OCI-LY1 (cell line): ENCODE results near the gene ITSN1.

ENCODE experiments used
- H2AFZ ChIP-seq: fragments of 200-600 bp; sonication (generic), shearing (Covaris generic); 2 replicates; pipeline ENCODE4 v1.6.0; 2014; ENCODE audit warnings: antibody characterized with exemption, mild to moderate bottlenecking, low read length
- H3F3A ChIP-seq: fragments of 200-600 bp; sonication (generic), shearing (Covaris generic); 2 replicates; pipeline ENCODE4 v1.6.0; 2014; ENCODE audit warnings: mild to moderate bottlenecking, antibody characterized with exemption, low read length, moderate library complexity; ENCODE audit not compliant: insufficient read depth
- H3K27ac ChIP-seq: fragments of 200-600 bp; sonication (generic); 2 replicates; pipeline ENCODE4 v1.5.1; 2014; ENCODE audit warnings: low read length, mixed run types, mild to moderate bottlenecking, low read depth; ENCODE audit not compliant: poor library complexity, severe bottlenecking
- H3K27me3 ChIP-seq: fragments of 200-600 bp; sonication (generic); 2 replicates; pipeline ENCODE4 v1.6.0; 2014; ENCODE audit warnings: antibody characterized with exemption, mild to moderate bottlenecking, low read length, moderate library complexity; ENCODE audit not compliant: insufficient read depth
- H3K36me3 ChIP-seq: fragments of 200-600 bp; sonication (generic); 2 replicates; pipeline ENCODE4 v1.6.1; 2014; ENCODE audit warnings: mild to moderate bottlenecking, antibody characterized with exemption, low read length, moderate library complexity, mixed read lengths; ENCODE audit not compliant: insufficient read depth
- H3K4me1 ChIP-seq: fragments of 200-600 bp; sonication (generic); 2 replicates; pipeline ENCODE4 v1.5.1; 2014; ENCODE audit warnings: mild to moderate bottlenecking, low read length, moderate library complexity; ENCODE audit not compliant: insufficient read depth, severe bottlenecking
- H3K4me2 ChIP-seq: fragments of 200-600 bp; sonication (generic), shearing (Covaris generic); 2 replicates; pipeline ENCODE4 v1.6.1; 2014; ENCODE audit warnings: low read length
- H3K4me3 ChIP-seq: fragments of 200-600 bp; sonication (generic); 2 replicates; pipeline ENCODE4 v1.5.1; 2014; ENCODE audit warnings: low read length, low read depth, mild to moderate bottlenecking, mixed read lengths; ENCODE audit not compliant: poor library complexity, severe bottlenecking
- H3K79me2 ChIP-seq: fragments of 200-600 bp; shearing (Covaris generic); 2 replicates; pipeline ENCODE4 v1.6.1; 2016; ENCODE audit warnings: mixed run types, low read length, mixed read lengths; ENCODE audit not compliant: insufficient read depth
- H3K9ac ChIP-seq: fragments of 200-600 bp; sonication (generic), shearing (Covaris generic); 2 replicates; pipeline ENCODE4 v1.6.1; 2014; ENCODE audit warnings: mild to moderate bottlenecking, low read length, mixed read lengths
- H3K9me2 ChIP-seq: fragments of 200-600 bp; sonication (generic), shearing (Covaris generic); 2 replicates; pipeline ENCODE4 v1.6.1; 2014; ENCODE audit warnings: low read depth, mild to moderate bottlenecking, low read length, mixed read lengths
- H3K9me3 ChIP-seq: fragments of 200-600 bp; shearing (Covaris generic); 2 replicates; pipeline ENCODE4 v1.6.1; 2014; ENCODE audit warnings: low read length, mixed read lengths
- H4K20me1 ChIP-seq: fragments of 200-600 bp; sonication (generic), shearing (Covaris generic); 2 replicates; pipeline ENCODE4 v1.6.0; 2016; ENCODE audit warnings: mild to moderate bottlenecking, low read length; ENCODE audit not compliant: insufficient read depth
- EZH2 ChIP-seq: fragments of 200-600 bp; sonication (generic), shearing (Covaris generic); IDR thresholded peaks from 2 replicates; pipeline ENCODE4 v1.8.0; 2017; ENCODE audit warnings: borderline replicate concordance, mixed run types, mild to moderate bottlenecking, antibody characterized with exemption, low read length, moderate library complexity, mixed read lengths
- TF ChIP-seq, protein P1 (sequence below): fragments of 200-600 bp; sonication (generic), shearing (Covaris generic); IDR thresholded peaks from 2 replicates; pipeline ENCODE4 v1.5.1; 2017; ENCODE audit warnings: mild to moderate bottlenecking, antibody characterized with exemption, low read length, moderate library complexity, mixed read lengths

ITSN1 gene

DNA sequence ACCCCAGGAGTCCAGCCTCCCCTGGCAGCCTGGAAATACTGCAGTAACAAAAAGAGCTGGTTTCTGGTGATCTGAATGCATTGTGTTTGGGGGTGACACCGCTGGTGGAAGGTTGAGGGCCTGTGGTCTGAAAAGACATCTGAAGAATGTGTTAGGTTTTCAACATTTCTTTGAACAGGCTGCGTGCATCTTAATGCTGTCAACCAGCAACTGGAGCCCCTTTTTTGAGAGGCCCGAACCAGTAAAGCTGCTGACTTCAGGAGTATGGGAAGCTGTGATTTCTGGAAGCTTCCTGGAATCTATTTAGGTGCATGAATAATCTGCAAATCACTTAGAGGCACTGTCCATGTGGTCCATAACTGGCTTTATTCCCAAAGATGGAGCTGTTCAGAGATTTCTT, 256.3 kb downstream of the ITSN1 start:
- peaks cover 3% of the 10 kb centered on the region for H3K4me1 ChIP-seq
- no peaks in the 10 kb centered on the region for H4K20me1 ChIP-seq
- no peaks in the 10 kb centered on the region for H3F3A ChIP-seq
- no peaks in the 10 kb centered on the region for H3K9me2 ChIP-seq
- no peaks in the 10 kb centered on the region for H3K27me3 ChIP-seq
- no peaks in the 10 kb centered on the region for H3K9me3 ChIP-seq
- no peak for TF ChIP-seq EZH2
- TF ChIP-seq, protein P1, sequence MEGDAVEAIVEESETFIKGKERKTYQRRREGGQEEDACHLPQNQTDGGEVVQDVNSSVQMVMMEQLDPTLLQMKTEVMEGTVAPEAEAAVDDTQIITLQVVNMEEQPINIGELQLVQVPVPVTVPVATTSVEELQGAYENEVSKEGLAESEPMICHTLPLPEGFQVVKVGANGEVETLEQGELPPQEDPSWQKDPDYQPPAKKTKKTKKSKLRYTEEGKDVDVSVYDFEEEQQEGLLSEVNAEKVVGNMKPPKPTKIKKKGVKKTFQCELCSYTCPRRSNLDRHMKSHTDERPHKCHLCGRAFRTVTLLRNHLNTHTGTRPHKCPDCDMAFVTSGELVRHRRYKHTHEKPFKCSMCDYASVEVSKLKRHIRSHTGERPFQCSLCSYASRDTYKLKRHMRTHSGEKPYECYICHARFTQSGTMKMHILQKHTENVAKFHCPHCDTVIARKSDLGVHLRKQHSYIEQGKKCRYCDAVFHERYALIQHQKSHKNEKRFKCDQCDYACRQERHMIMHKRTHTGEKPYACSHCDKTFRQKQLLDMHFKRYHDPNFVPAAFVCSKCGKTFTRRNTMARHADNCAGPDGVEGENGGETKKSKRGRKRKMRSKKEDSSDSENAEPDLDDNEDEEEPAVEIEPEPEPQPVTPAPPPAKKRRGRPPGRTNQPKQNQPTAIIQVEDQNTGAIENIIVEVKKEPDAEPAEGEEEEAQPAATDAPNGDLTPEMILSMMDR = no peak
- H3K27ac ChIP-seq = no peak overlapping the region
- no peak overlapping the region for H3K9ac ChIP-seq
- no peak overlapping the region for H3K4me2 ChIP-seq
- no peak overlapping the region for H3K4me3 ChIP-seq
- H2AFZ ChIP-seq = no peak overlapping the region
- H3K79me2 ChIP-seq = no peaks in the 10 kb centered on the region
- H3K36me3 ChIP-seq = peaks cover 32% of the 10 kb centered on the region

DNA sequence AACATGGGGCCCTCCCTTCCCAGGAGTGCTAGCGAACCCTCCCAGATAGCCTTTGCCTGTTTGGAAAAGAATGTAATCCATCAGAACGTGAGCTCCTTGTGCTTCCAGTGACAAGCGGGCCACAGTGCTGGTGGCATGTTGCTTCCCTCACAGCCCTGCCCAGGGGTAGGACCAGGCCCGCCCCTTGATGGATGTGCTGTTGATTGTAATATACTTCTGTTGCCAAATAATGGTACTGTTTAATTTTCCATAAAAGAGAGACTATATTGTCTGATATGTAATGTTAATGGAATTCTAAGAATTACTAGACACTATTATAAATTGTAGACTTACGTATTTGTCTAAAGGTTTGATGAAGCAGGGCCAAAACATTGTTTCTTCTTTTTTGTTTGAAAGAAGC, 256.9 kb downstream of the ITSN1 start:
- no peaks in the 10 kb centered on the region for H4K20me1 ChIP-seq
- peaks cover 3% of the 10 kb centered on the region for H3K4me1 ChIP-seq
- no peaks in the 10 kb centered on the region for H3K9me3 ChIP-seq
- H3K27ac ChIP-seq = no peak overlapping the region
- TF ChIP-seq, protein P1 = no peak
- no peak for TF ChIP-seq EZH2
- no peaks in the 10 kb centered on the region for H3K27me3 ChIP-seq
- H3K4me2 ChIP-seq = no peak overlapping the region
- no peak overlapping the region for H3K9ac ChIP-seq
- no peaks in the 10 kb centered on the region for H3F3A ChIP-seq
- peaks cover 39% of the 10 kb centered on the region for H3K36me3 ChIP-seq
- H3K9me2 ChIP-seq = no peaks in the 10 kb centered on the region
- no peak overlapping the region for H3K4me3 ChIP-seq
- no peak overlapping the region for H2AFZ ChIP-seq
- no peaks in the 10 kb centered on the region for H3K79me2 ChIP-seq

DNA sequence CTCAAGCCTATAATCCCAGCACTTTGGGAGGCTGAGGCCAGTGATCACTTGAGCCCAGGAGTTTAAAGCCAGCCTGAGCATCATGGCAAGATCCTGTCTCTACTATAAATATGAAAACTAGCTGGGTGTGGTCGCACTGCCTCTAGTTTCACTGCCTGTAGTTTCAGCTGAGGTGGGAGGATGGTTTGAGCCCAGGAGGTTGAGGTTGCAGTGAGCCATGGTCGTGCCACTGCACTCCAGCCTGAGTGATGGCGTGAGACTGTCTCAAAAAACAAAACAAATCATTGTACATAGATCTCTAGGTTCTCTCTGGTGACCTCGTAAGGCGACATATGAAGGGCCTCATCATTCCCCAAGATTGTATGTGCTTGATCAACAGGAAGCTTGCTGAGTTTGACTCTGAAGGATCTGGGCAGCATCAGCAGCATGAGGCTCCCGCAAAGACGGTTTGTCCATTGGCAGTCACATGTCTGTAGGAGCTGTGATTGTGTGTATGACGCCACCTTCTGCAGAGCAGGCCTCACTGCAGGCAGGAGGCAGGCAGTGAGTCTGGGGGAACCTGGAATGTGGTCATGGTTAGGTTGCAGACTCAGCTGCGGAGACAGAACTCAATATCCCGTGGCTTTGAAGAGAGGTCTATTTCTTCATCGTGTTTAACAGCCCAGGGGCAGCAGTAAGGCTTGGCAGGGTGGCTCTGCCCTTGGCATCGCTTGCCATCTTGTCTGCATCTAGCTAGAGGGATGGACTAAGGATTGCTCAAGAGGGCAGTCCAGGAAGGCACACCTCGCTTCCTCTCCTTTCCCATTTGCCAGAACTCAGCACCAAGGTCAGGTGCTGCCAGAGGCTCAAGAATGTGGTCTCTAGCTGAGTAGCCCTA, 259.3 kb downstream of the ITSN1 start:
- Histone ChIP-seq H3K27ac (no peak overlapping the region), H3K27me3 (no peaks in the 10 kb centered on the region), H3K4me2 (no peak overlapping the region), H3K36me3 (peaks cover 62% of the 10 kb centered on the region), H3K9me2 (no peaks in the 10 kb centered on the region), H3F3A (no peaks in the 10 kb centered on the region), H3K79me2 (no peaks in the 10 kb centered on the region), H2AFZ (no peak overlapping the region), H3K9ac (no peak overlapping the region), H3K4me1 (no peaks in the 10 kb centered on the region), H3K9me3 (no peaks in the 10 kb centered on the region), H3K4me3 (no peak overlapping the region), H4K20me1 (no peaks in the 10 kb centered on the region)
- TF ChIP-seq, protein P1 = peak; percentile 49
- TF ChIP-seq EZH2 = no peak
